H1 (cell line): ENCODE measurements around the gene B4GALNT3.

Source experiments
- BCL11A ChIP-seq, 2 experiments: IDR thresholded peaks; one replicate each; pipeline ENCODE4 v1.6.1; 2011; ENCODE audit warnings: low read depth in 2 of 2, low read length in 2 of 2, mild to moderate bottlenecking in 2 of 2
- CTCF ChIP-seq, 3 experiments: IDR thresholded peaks; 1 replicate in 2 of 3; 2 replicates in 1 of 3; pipeline versions ENCODE4 v1.5.1 to v1.6.1; 2011; ENCODE audit warnings: low read length in 3 of 3, mild to moderate bottlenecking in 3 of 3, inconsistent platforms in 2 of 3, low read depth in 1 of 3, moderate library complexity in 1 of 3; ENCODE audit not compliant: insufficient read depth in 1 of 3; ENCODE audit errors: control extremely low read depth in 1 of 3
- EZH2 ChIP-seq: fragments of 200-600 bp; sonication (generic); IDR thresholded peaks from 2 replicates; pipeline ENCODE4 v1.7.1; 2012; ENCODE audit warnings: low read depth, mild to moderate bottlenecking, moderate library complexity, low read length, inconsistent platforms; ENCODE audit not compliant: severe bottlenecking
- JUN ChIP-seq: IDR thresholded peaks from 2 replicates; pipeline ENCODE4 v1.6.1; 2011; ENCODE audit warnings: low read depth, mild to moderate bottlenecking, improper control_type of control experiment, low read length
- MAX ChIP-seq: IDR thresholded peaks from 2 replicates; pipeline ENCODE4 v1.6.1; 2012; ENCODE audit warnings: inconsistent platforms
- POLR2AphosphoS5 ChIP-seq: IDR thresholded peaks from 2 replicates; pipeline ENCODE4 v1.6.1; 2011; ENCODE audit warnings: low read depth, low read length
- RAD21 ChIP-seq, 2 experiments: IDR thresholded peaks in 1 of 2; conservative IDR thresholded peaks in 1 of 2; 2 replicates each; pipeline ENCODE4 v1.6.1; 2011; ENCODE audit warnings: low read depth in 2 of 2, low read length in 2 of 2, improper control_type of control experiment in 1 of 2, inconsistent platforms in 1 of 2, mild to moderate bottlenecking in 1 of 2, moderate library complexity in 1 of 2
- RFX5 ChIP-seq: IDR thresholded peaks from 2 replicates; pipeline ENCODE4 v1.6.1; 2011; ENCODE audit warnings: low read depth, low read length, improper control_type of control experiment, borderline replicate concordance
- SIN3A ChIP-seq, 2 experiments: IDR thresholded peaks in 1 of 2; conservative IDR thresholded peaks in 1 of 2; 2 replicates each; pipeline ENCODE4 v1.6.1; 2011 to 2012; ENCODE audit warnings: low read length in 2 of 2, improper control_type of control experiment in 1 of 2, low read depth in 1 of 2, mild to moderate bottlenecking in 1 of 2

GRCh38 chr12:466039-466438, 6.3 kb downstream of the B4GALNT3 start:
- TF ChIP-seq CTCF (IDR thresholded peaks at IDR 0.05; ENCODE audit: control extremely low read depth in 1 of 3, insufficient read depth in 1 of 3, low read depth in 1 of 3, low read length in 3 of 3), result no peak
- TF ChIP-seq POLR2AphosphoS5, result no peak
- TF ChIP-seq MAX, result no peak
- no peak for TF ChIP-seq JUN
- TF ChIP-seq RFX5, result no peak
- TF ChIP-seq BCL11A (IDR thresholded peaks at IDR 0.05; ENCODE audit: low read depth in 2 of 2, low read length in 2 of 2), result no peak
- no peak for TF ChIP-seq SIN3A (conservative IDR thresholded peaks at IDR 0.05 in 1 of 2, IDR thresholded peaks at IDR 0.05 in 1 of 2; ENCODE audit: low read depth in 1 of 2, low read length in 2 of 2)
- TF ChIP-seq EZH2, result no peak
- TF ChIP-seq RAD21 (IDR thresholded peaks at IDR 0.05 in 1 of 2, conservative IDR thresholded peaks at IDR 0.05 in 1 of 2; ENCODE audit: low read depth in 2 of 2, low read length in 2 of 2), result no peak
